ENCODE measurements around the gene CDC42BPB.
A peak's percentile ranks its signal among the peaks of the same experiment; 100 is the strongest.

Gene CDC42BPB

GRCh38 chr14:103084021-103084919 lies 26.9 kb upstream of the CDC42BPB start, which contains the start of gene LBHD2:
Gene LBHD2 (plus strand): TSS chr14:103084210. CDS start chr14:103086013, 1,803 bp downstream.
- DNase-seq (ENCODE audit: extremely low spot score) = no peak
- TF ChIP-seq CTBP1 (IDR thresholded peaks at IDR 0.05; ENCODE audit: borderline replicate concordance) (no peak), SUZ12 (IDR thresholded peaks at IDR 0.05) (no peak), TARDBP (IDR thresholded peaks at IDR 0.05) (no peak), FOXM1 (IDR thresholded peaks at IDR 0.05; ENCODE audit: borderline replicate concordance) (no peak), HDGF (IDR thresholded peaks at IDR 0.05; ENCODE audit: borderline replicate concordance) (no peak), BHLHE40 (IDR thresholded peaks at IDR 0.05; ENCODE audit: borderline replicate concordance) (no peak), LEF1 (IDR thresholded peaks at IDR 0.05; ENCODE audit: borderline replicate concordance) (no peak)
- ChIA-PET POLR2A (no interaction called here), CTCF (no interaction called here)

- DNase-seq (ENCODE audit: extremely low spot score) = no peak
- ChIA-PET CTCF (no interaction called here), POLR2A (no interaction called here)
- TF ChIP-seq, protein P1, sequence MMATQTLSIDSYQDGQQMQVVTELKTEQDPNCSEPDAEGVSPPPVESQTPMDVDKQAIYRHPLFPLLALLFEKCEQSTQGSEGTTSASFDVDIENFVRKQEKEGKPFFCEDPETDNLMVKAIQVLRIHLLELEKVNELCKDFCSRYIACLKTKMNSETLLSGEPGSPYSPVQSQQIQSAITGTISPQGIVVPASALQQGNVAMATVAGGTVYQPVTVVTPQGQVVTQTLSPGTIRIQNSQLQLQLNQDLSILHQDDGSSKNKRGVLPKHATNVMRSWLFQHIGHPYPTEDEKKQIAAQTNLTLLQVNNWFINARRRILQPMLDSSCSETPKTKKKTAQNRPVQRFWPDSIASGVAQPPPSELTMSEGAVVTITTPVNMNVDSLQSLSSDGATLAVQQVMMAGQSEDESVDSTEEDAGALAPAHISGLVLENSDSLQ (IDR thresholded peaks at IDR 0.05) = no peak
- TF ChIP-seq SUZ12 (IDR thresholded peaks at IDR 0.05) (no peak), BHLHE40 (IDR thresholded peaks at IDR 0.05; ENCODE audit: borderline replicate concordance) (no peak), L3MBTL2 (conservative IDR thresholded peaks at IDR 0.05) (no peak), TARDBP (IDR thresholded peaks at IDR 0.05) (no peak), HDGF (IDR thresholded peaks at IDR 0.05; ENCODE audit: borderline replicate concordance) (no peak), LEF1 (IDR thresholded peaks at IDR 0.05; ENCODE audit: borderline replicate concordance) (no peak), FOXK2 (IDR thresholded peaks at IDR 0.05) (no peak)
These were observed 24.6 kb upstream of the CDC42BPB start for GRCh38 chr14:103081951-103082350.

DNA sequence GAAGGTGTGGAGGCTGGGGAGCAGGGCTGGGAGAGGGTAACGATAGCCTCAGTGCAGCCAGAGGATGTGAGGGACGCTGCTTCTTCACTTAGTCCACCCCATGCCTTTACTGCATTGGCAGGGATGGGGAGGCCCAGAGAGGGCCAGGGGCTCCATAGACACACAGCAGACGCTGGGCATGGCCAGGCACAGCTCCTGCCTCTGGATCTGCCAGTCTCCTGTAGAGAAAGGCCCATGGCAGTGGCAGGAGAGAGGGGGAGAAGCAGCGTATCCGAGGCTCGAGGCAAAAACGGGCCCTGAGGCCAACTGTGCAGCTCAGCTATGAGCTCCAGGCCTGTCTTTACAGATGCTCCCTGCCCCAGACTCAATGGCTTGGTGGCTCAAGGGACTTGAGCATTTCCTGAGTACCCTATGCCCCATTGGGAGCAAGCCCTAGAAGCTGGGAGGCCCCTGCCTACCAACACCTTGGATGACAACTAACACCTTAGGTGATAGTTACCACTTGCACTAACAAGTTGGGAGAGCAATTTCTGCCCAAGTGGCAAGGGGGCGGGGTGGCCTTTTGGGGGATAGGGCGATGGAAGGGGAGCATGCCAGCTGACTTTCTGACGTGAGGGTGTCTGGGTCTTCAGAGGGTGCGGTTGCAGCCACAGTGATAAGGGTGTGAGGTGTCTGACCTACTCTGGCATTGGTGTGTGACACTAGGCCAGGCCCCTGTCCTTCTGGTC lies 21.7 kb upstream of the CDC42BPB start:
- TF ChIP-seq SUZ12 (IDR thresholded peaks at IDR 0.05) (no peak), FOXK2 (IDR thresholded peaks at IDR 0.05) (no peak), BHLHE40 (IDR thresholded peaks at IDR 0.05; ENCODE audit: borderline replicate concordance) (no peak), NFRKB (IDR thresholded peaks at IDR 0.05) (no peak), SP1 (IDR thresholded peaks at IDR 0.05) (no peak), ELF4 (IDR thresholded peaks at IDR 0.05) (no peak), FOXA1 (IDR thresholded peaks at IDR 0.05) (no peak), TARDBP (IDR thresholded peaks at IDR 0.05) (no peak)
- ChIA-PET CTCF (interaction anchor here (0.7 to 1.2 kb wide), 4 partner anchors 10 to 214 kb away, joined by 3 to 13 read pairs (median 6); no protein-coding TSS in a partner anchor), POLR2A (no interaction called here)
- no peak for DNase-seq (ENCODE audit: extremely low spot score)

DNA sequence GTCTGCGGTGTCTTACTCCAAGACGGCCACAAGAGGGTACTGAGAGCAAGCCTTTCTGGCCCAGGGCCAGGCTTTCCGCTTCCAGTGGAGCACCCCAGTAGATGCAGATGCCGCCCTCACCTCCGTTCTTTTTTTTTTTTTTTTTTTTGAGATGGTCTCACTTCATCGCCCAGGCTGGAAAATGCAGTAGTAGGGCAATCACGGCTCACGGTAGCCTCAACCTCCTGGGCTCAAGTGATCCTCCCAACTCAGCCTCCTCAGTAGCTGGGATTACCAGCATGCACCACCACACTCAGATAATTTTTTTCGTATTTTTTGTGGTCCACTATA lies 21.0 kb upstream of the CDC42BPB start:
- DNase-seq (ENCODE audit: extremely low spot score) = peak; percentile 81
- CTCF ChIA-PET = interaction anchor here (0.7 to 1.2 kb wide), 2 partner anchors 15 to 214 kb away, joined by 8 to 13 read pairs; no protein-coding TSS in a partner anchor
- no peak for TF ChIP-seq SUZ12 (IDR thresholded peaks at IDR 0.05)
- POLR2A ChIA-PET = interaction anchor here (0.6 kb wide), 1 partner anchor 200 kb away, joined by 3 read pairs; no protein-coding TSS in a partner anchor

DNA sequence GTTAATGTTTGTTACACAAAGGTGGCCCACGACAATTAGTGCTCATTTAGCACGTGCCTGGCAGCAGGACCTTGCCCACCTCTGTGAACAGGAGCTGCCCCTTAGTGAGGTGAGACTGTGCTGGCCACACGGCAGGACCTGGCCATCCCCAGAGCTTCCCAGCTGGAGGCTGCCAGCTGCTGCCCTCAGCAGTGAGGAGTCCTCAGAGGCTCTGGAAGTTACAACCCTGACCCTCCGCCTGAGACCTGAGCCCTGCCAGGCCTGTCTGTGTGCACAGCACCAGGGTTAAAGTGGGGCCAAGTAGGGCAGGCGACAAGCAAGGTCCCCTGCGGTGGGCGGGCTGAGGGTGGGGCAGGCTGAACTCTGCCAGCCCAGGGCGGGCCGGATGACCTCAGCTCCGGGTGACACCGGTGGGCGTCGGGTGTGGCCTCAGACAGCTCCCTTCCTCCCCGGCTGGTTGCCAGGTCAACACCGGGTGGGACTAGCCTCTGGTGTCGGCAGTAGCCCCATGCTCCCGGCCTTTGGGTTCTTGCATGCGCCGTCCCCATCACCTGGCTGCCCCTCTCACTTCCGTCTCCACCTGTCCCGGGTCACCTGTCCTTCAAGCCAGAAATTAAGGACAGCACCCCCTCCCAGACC lies 17.5 kb upstream of the CDC42BPB start:
- ChIA-PET POLR2A (interaction anchor here (0.9 to 1.6 kb wide), 3 partner anchors 9 to 259 kb away, joined by 3 to 4 read pairs (median 3); partner anchors contain the start of gene EIF5), CTCF (interaction anchor here (0.9 to 1.8 kb wide), 6 partner anchors 12 to 217 kb away, joined by 3 to 7 read pairs (median 4); no protein-coding TSS in a partner anchor)
- TF ChIP-seq BHLHE40 (IDR thresholded peaks at IDR 0.05; ENCODE audit: borderline replicate concordance) = no peak
- no peak for TF ChIP-seq L3MBTL2 (conservative IDR thresholded peaks at IDR 0.05)
- TF ChIP-seq SUZ12 (IDR thresholded peaks at IDR 0.05) = no peak
- no peak for TF ChIP-seq FOXM1 (IDR thresholded peaks at IDR 0.05; ENCODE audit: borderline replicate concordance)
- no peak for TF ChIP-seq NFRKB (IDR thresholded peaks at IDR 0.05)
- no peak for TF ChIP-seq HDGF (IDR thresholded peaks at IDR 0.05; ENCODE audit: borderline replicate concordance)
- TF ChIP-seq CTBP1 (IDR thresholded peaks at IDR 0.05; ENCODE audit: borderline replicate concordance) = no peak
- TF ChIP-seq FOXA1 (IDR thresholded peaks at IDR 0.05) = no peak
- TF ChIP-seq FOXK2 (IDR thresholded peaks at IDR 0.05) = no peak
- no peak for DNase-seq (ENCODE audit: extremely low spot score)

DNA sequence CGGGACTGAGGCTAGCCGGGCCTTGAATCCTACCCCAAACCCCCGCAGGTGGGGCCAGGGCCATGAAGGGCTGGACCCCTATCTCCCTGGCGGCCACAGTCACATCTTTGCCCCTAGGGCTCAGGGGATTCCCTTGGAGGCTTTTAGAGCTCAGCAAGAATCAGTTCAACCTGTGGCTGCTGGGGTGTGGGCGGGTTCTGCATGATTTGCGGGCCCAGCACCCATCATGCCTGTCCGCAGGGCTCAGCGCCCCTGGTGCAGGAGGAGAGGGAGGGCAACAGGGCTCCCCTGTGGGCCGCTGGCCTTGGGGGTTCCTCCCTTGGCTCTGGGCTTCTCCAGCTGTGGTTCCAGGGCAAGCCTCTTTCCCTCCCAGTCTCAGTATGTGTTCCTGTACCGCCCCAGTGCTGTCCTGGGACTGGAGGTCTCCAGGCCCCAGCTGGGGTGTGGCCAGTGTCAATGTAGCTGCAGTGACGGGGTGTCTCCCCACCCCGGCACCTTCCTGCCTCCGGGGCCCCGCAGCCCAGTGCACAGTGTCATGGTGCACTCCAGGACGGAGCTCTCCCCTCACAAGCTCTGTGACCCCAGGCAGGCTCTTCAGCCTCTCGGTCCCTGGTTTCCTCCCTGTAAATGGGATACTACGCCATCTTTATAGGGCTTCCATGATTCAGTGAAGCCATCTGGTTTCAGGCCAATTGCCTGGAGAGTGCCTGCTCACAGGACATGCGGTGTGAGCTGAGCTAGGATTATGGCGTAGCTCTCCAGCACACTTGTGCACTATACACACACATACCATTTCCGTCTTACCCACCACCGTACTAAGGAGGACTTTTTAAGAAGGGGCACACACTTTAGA lies 16.8 kb upstream of the CDC42BPB start:
- POLR2A ChIA-PET = interaction anchor here (0.9 to 1.6 kb wide), 2 partner anchors 8 to 260 kb away, joined by 3 to 4 read pairs; partner anchors contain the start of gene EIF5

More for the DNA sequence above, 16.8 kb upstream of the CDC42BPB start:
- no peak for TF ChIP-seq FOXK2 (IDR thresholded peaks at IDR 0.05)
- no peak for TF ChIP-seq SUZ12 (IDR thresholded peaks at IDR 0.05)
- TF ChIP-seq, protein P1 (IDR thresholded peaks at IDR 0.05) = no peak
- no peak for TF ChIP-seq L3MBTL2 (conservative IDR thresholded peaks at IDR 0.05)
- no peak for TF ChIP-seq BHLHE40 (IDR thresholded peaks at IDR 0.05; ENCODE audit: borderline replicate concordance)
- DNase-seq (ENCODE audit: extremely low spot score) = no peak
- CTCF ChIA-PET = interaction anchor here (0.9 to 1.8 kb wide), 6 partner anchors 11 to 218 kb away, joined by 3 to 7 read pairs (median 4); no protein-coding TSS in a partner anchor
